GM18526 (cell line): Measurements from ENCODE around the gene ARMCX2.

Experiments
- POLR2A ChIP-seq: IDR thresholded peaks from 3 replicates; pipeline ENCODE4 v1.6.1; 2011; ENCODE audit not compliant: insufficient read length; ENCODE audit errors: extremely low read depth

Gene ARMCX2

DNA sequence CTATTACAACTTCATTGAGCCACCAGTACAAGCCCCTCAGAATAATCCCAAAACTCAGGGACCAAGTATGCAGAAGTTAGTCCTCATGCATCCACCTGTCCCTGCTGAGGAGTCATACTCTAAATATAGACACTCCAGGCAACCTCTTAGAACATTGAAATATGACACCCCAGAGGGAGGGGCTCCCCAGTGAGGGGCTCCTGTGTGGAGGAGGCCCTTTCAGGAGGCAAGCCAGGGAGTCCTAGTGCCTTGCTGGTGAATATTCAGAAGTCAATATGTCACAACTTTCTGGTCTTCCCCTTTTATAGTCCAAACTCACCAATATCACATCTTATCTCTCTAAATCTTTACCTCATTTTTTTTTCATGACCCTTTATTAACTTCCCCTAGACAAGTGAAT is 40.3 kb downstream of the ARMCX2 start:
- no peak for TF ChIP-seq POLR2A

DNA sequence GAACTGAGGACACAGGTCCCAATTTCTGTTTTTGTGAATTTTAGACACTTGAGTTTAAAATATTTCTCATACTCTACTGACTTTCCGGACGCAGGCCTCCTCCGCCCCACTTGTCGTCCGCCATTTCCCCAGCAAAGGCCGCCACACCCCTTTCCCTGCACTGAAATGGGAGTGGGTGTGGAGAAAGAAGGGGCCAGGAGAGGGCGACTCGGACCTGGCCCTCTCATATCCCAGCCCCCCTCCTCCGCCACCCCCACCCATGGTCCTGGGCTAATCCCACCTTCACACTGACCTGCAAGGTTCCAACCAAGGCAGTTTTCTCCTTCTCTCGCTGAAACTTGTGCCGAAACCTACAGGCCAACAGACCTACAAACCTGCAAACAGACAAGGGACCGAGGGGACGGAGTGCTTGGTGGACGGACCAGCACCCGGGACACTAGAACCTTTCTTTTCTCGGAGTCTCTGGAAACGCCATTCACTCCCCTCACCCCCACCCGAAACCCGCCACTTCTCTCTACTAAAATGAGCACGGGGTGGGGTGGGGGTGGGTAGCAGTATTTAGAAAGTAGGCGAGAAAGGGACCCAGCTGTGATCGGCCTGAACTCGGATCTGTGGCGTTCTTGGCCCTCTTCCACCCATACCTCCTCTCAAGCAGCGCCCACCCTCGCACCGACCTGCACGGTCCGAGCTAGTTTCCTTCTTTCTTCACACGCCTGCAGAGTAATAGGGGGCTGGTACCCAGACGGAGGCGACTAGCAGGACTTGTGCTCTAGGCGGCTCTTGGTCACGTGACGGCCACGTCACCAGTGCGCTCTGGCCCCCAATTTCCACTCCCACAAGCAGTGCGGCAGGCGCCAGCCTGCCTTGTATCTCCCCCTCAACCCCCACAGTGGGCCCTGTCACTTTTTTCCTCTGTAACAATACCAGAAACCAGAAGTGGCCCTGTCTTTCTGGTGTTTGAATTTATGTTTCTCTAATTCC is 42.1 kb downstream of the ARMCX2 start, which contains the start of gene ARMCX6:
Gene ARMCX6, minus strand, starts transcription at position 790 of the 981 bp plus-strand sequence. CDS start 1,380 bp downstream, outside the sequence.
- peak; percentile 52 for TF ChIP-seq POLR2A

DNA sequence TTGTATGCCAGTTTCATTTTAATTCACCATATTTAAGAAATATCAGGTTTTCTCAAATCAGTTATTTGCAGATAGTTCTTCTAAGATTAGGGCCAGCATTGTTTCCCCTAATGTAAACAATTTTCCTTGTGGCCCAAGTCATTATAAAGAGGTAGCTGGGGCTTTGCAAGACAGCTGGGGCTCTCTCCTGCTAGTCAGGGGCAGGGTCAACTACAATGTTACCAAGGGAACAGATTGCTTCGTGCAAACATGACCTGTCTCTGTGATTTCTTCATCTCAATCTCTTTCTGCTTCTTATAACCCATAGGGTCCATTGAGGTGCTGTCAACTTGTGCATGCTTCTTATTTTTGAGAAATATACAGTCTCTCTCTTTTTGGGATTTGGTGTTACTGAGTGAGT is 53.9 kb downstream of the ARMCX2 start:
- no peak for TF ChIP-seq POLR2A
